Measurements from ENCODE around the gene MBTD1. TPM values are rescaled to one million over a fixed set of nuclear protein-coding genes. Genes with fewer than 3 reads are reported as not detected.
A peak's percentile ranks its signal among the peaks of the same experiment; 100 is the strongest.
"Not testable (repeated sequence)": the region's sequence is repeated elsewhere in the genome, so short reads cannot be mapped to it uniquely, and the experiment has no call there.

Gene MBTD1
- total RNA-seq (19.2 TPM), polyA plus RNA-seq (19.5 TPM)
- long read RNA-seq, donor 1 = 0 reads
- long read RNA-seq, donor 2 = 0 reads
- long read RNA-seq, donor 3, full-length matches to known transcripts = 1 of 1 reads
- long read RNA-seq, donor 3, partial matches to known transcripts = 0 of 1 reads
- long read RNA-seq, donor 3, other reads (novel, unspliced or antisense) = 0 of 1 reads
- long read RNA-seq, donor 4 = 0 reads
- long read RNA-seq, donor 5, partial matches to known transcripts = 1,454 of 1,584 reads
- long read RNA-seq, donor 5, other reads (novel, unspliced or antisense) = 130 of 1,584 reads
- long read RNA-seq, donor 6, partial matches to known transcripts = 29 of 56 reads
- long read RNA-seq, donor 6, other reads (novel, unspliced or antisense) = 27 of 56 reads
- long read RNA-seq, donor 7, partial matches to known transcripts = 62 of 114 reads
- long read RNA-seq, donor 7, other reads (novel, unspliced or antisense) = 52 of 114 reads
- long read RNA-seq, donor 8 = 0 reads
- long read RNA-seq, donor 9 = 0 reads
- long read RNA-seq, donor 10, partial matches to known transcripts = 27 of 40 reads
- long read RNA-seq, donor 10, other reads (novel, unspliced or antisense) = 13 of 40 reads

- Histone ChIP-seq H3K27me3 (ENCODE audit: control insufficient read depth in 2 of 2, insufficient read depth in 1 of 2, low read length in 1 of 2) (no peaks in the 10 kb centered on the region), H3K27ac (ENCODE audit: low read depth in 1 of 2, low read length in 1 of 2) (peak within 1 kb of the TSS; percentile 98 to 100), H3K4me1 (ENCODE audit: control insufficient read depth in 2 of 2, insufficient read depth in 2 of 2, low read length in 2 of 2) (peaks cover 27 to 28% of the 10 kb centered on the region in 2 donors), H3K36me3 (ENCODE audit: control insufficient read depth in 2 of 2, insufficient read depth in 2 of 2, low read length in 1 of 2) (peaks cover 3 to 23% of the 10 kb centered on the region in 2 donors), H3K9me3 (ENCODE audit: control insufficient read depth in 2 of 2, insufficient read depth in 1 of 2, low read length in 1 of 2) (no peaks in the 10 kb centered on the region), H3K4me3 (ENCODE audit: low read length in 2 of 2) (peak within 1 kb of the TSS; percentile 84 to 95)
- WGBS = under 1% methylated on average over 42 of the region's 42 CpGs
- peak in 8 of 9 donors; percentile 96 to 100 (median 98) for DNase-seq (ENCODE audit: low read depth in 6 of 9, low spot score in 9 of 9)
Observed at GRCh38 chr17:51259564-51260236, at the start of gene MBTD1. Gene MBTD1 (minus strand): TSS chr17:51260049. CDS start chr17:51225161, 34,888 bp downstream.

GRCh38 chr17:51305182-51305581 is 45.3 kb upstream of the MBTD1 start:
- Histone ChIP-seq H3K4me1 (ENCODE audit: control insufficient read depth in 2 of 2, insufficient read depth in 2 of 2, low read length in 2 of 2) (no peaks in the 10 kb centered on the region), H3K27ac (ENCODE audit: low read depth in 1 of 2, low read length in 1 of 2) (no peak overlapping the region), H3K36me3 (ENCODE audit: control insufficient read depth in 2 of 2, insufficient read depth in 2 of 2, low read length in 1 of 2) (no peaks in the 10 kb centered on the region), H3K9me3 (ENCODE audit: control insufficient read depth in 2 of 2, insufficient read depth in 1 of 2, low read length in 1 of 2) (peaks cover 0 to 5% of the 10 kb centered on the region in 2 donors), H3K27me3 (ENCODE audit: control insufficient read depth in 2 of 2, insufficient read depth in 1 of 2, low read length in 1 of 2) (no peaks in the 10 kb centered on the region), H3K4me3 (ENCODE audit: low read length in 2 of 2) (no peak overlapping the region)
- no peak for DNase-seq (ENCODE audit: low read depth in 6 of 9, low spot score in 9 of 9)
- 96% methylated on average over 9 of the region's 9 CpGs for WGBS

DNA sequence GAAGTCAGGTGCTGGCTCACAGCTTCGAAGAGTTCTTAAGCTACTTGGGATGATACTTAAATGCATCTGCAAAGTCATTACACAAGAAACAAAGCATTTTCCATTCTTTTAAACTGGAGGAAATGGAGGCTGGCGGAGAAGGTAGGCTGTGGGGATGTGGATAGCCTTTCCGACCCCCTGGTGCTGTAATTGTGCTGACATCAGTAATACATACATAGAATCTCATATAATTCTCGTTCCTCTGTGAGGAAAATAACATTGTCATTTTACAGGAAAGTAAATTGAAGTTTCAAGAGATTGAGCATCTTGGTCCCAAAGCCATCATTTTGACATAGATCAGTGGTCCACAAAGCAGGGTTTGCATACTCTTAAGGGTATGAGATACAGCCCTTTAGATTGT is 40.0 kb upstream of the MBTD1 start:
- no peak overlapping the region for H3K4me3 ChIP-seq (ENCODE audit: low read length in 2 of 2)
- no peak for DNase-seq (ENCODE audit: low read depth in 6 of 9, low spot score in 9 of 9)
- no peaks in the 10 kb centered on the region for H3K4me1 ChIP-seq (ENCODE audit: control insufficient read depth in 2 of 2, insufficient read depth in 2 of 2, low read length in 2 of 2)
- H3K27ac ChIP-seq (ENCODE audit: low read depth in 1 of 2, low read length in 1 of 2) = no peak overlapping the region
- H3K27me3 ChIP-seq (ENCODE audit: control insufficient read depth in 2 of 2, insufficient read depth in 1 of 2, low read length in 1 of 2) = no peaks in the 10 kb centered on the region
- H3K36me3 ChIP-seq (ENCODE audit: control insufficient read depth in 2 of 2, insufficient read depth in 2 of 2, low read length in 1 of 2) = peaks cover 7 to 9% of the 10 kb centered on the region in 2 donors
- 97% methylated on average over 4 of the region's 4 CpGs for WGBS
- H3K9me3 ChIP-seq (ENCODE audit: control insufficient read depth in 2 of 2, insufficient read depth in 1 of 2, low read length in 1 of 2) = no peaks in the 10 kb centered on the region

GRCh38 chr17:51298508-51299371 is 38.9 kb upstream of the MBTD1 start:
- DNase-seq (ENCODE audit: low read depth in 6 of 9, low spot score in 9 of 9) = peak in 6 of 9 donors; percentile 6 to 48 (median 8)
- H3K4me1 ChIP-seq (ENCODE audit: control insufficient read depth in 2 of 2, insufficient read depth in 2 of 2, low read length in 2 of 2) = no peaks in the 10 kb centered on the region
- no peaks in the 10 kb centered on the region for H3K9me3 ChIP-seq (ENCODE audit: control insufficient read depth in 2 of 2, insufficient read depth in 1 of 2, low read length in 1 of 2)
- no peaks in the 10 kb centered on the region for H3K27me3 ChIP-seq (ENCODE audit: control insufficient read depth in 2 of 2, insufficient read depth in 1 of 2, low read length in 1 of 2)
- WGBS = 86% methylated on average over 10 of the region's 10 CpGs
- H3K27ac ChIP-seq (ENCODE audit: low read depth in 1 of 2, low read length in 1 of 2) = no peak overlapping the region
- peaks cover 7 to 11% of the 10 kb centered on the region in 2 donors for H3K36me3 ChIP-seq (ENCODE audit: control insufficient read depth in 2 of 2, insufficient read depth in 2 of 2, low read length in 1 of 2)
- H3K4me3 ChIP-seq (ENCODE audit: low read length in 2 of 2) = no peak overlapping the region

- WGBS = 98% methylated on average over 2 of the region's 2 CpGs
- not testable (repeated sequence) for H3K4me3 ChIP-seq (ENCODE audit: low read length in 2 of 2)
- peaks cover 21 to 32% of the 10 kb centered on the region in 2 donors for H3K36me3 ChIP-seq (ENCODE audit: control insufficient read depth in 2 of 2, insufficient read depth in 2 of 2, low read length in 1 of 2)
Observed at GRCh38 chr17:51294338-51294737, 34.5 kb upstream of the MBTD1 start.

GRCh38 chr17:51289696-51290111 is 29.9 kb upstream of the MBTD1 start:
- Histone ChIP-seq H3K9me3 (ENCODE audit: control insufficient read depth in 2 of 2, insufficient read depth in 1 of 2, low read length in 1 of 2) (no peaks in the 10 kb centered on the region), H3K4me1 (ENCODE audit: control insufficient read depth in 2 of 2, insufficient read depth in 2 of 2, low read length in 2 of 2) (no peaks in the 10 kb centered on the region), H3K27ac (ENCODE audit: low read depth in 1 of 2, low read length in 1 of 2) (no peak overlapping the region), H3K4me3 (ENCODE audit: low read length in 2 of 2) (no peak overlapping the region), H3K27me3 (ENCODE audit: control insufficient read depth in 2 of 2, insufficient read depth in 1 of 2, low read length in 1 of 2) (no peaks in the 10 kb centered on the region), H3K36me3 (ENCODE audit: control insufficient read depth in 2 of 2, insufficient read depth in 2 of 2, low read length in 1 of 2) (peaks cover 33 to 48% of the 10 kb centered on the region in 2 donors)
- DNase-seq (ENCODE audit: low read depth in 6 of 9, low spot score in 9 of 9) = no peak
- WGBS = 96% methylated on average over 2 of the region's 2 CpGs

More at GRCh38 chr17:51294338-51294737, 34.5 kb upstream of the MBTD1 start:
- DNase-seq (ENCODE audit: low read depth in 6 of 9, low spot score in 9 of 9); H3K27ac ChIP-seq (ENCODE audit: low read depth in 1 of 2, low read length in 1 of 2); H3K27me3 ChIP-seq (ENCODE audit: control insufficient read depth in 2 of 2, insufficient read depth in 1 of 2, low read length in 1 of 2); H3K9me3 ChIP-seq (ENCODE audit: control insufficient read depth in 2 of 2, insufficient read depth in 1 of 2, low read length in 1 of 2); H3K4me1 ChIP-seq (ENCODE audit: control insufficient read depth in 2 of 2, insufficient read depth in 2 of 2, low read length in 2 of 2): not testable (repeated sequence)

- Histone ChIP-seq H3K4me1 (ENCODE audit: control insufficient read depth in 2 of 2, insufficient read depth in 2 of 2, low read length in 2 of 2) (no peaks in the 10 kb centered on the region), H3K9me3 (ENCODE audit: control insufficient read depth in 2 of 2, insufficient read depth in 1 of 2, low read length in 1 of 2) (no peaks in the 10 kb centered on the region), H3K27me3 (ENCODE audit: control insufficient read depth in 2 of 2, insufficient read depth in 1 of 2, low read length in 1 of 2) (no peaks in the 10 kb centered on the region), H3K27ac (ENCODE audit: low read depth in 1 of 2, low read length in 1 of 2) (no peak overlapping the region), H3K36me3 (ENCODE audit: control insufficient read depth in 2 of 2, insufficient read depth in 2 of 2, low read length in 1 of 2) (peaks cover 31 to 36% of the 10 kb centered on the region in 2 donors), H3K4me3 (ENCODE audit: low read length in 2 of 2) (no peak overlapping the region)
- 98% methylated on average over 1 of the region's 1 CpG for WGBS
- DNase-seq (ENCODE audit: low read depth in 6 of 9, low spot score in 9 of 9) = no peak
Observed at GRCh38 chr17:51287412-51287811, 27.6 kb upstream of the MBTD1 start.

GRCh38 chr17:51279183-51279582 is 19.3 kb upstream of the MBTD1 start:
- no peak overlapping the region for H3K4me3 ChIP-seq (ENCODE audit: low read length in 2 of 2)
- H3K4me1 ChIP-seq (ENCODE audit: control insufficient read depth in 2 of 2, insufficient read depth in 2 of 2, low read length in 2 of 2) = no peaks in the 10 kb centered on the region
- H3K27ac ChIP-seq (ENCODE audit: low read depth in 1 of 2, low read length in 1 of 2) = no peak overlapping the region
- no peaks in the 10 kb centered on the region for H3K27me3 ChIP-seq (ENCODE audit: control insufficient read depth in 2 of 2, insufficient read depth in 1 of 2, low read length in 1 of 2)
- DNase-seq (ENCODE audit: low read depth in 6 of 9, low spot score in 9 of 9) = no peak
- no peaks in the 10 kb centered on the region for H3K9me3 ChIP-seq (ENCODE audit: control insufficient read depth in 2 of 2, insufficient read depth in 1 of 2, low read length in 1 of 2)
- peaks cover 39 to 62% of the 10 kb centered on the region in 2 donors for H3K36me3 ChIP-seq (ENCODE audit: control insufficient read depth in 2 of 2, insufficient read depth in 2 of 2, low read length in 1 of 2)
